Measurements from ENCODE around the gene SLC7A14. TPM values are rescaled to one million over a fixed set of nuclear protein-coding genes. Genes with fewer than 3 reads are reported as not detected.

Gene SLC7A14
- polyA plus RNA-seq, 3 donors: not detected

DNA sequence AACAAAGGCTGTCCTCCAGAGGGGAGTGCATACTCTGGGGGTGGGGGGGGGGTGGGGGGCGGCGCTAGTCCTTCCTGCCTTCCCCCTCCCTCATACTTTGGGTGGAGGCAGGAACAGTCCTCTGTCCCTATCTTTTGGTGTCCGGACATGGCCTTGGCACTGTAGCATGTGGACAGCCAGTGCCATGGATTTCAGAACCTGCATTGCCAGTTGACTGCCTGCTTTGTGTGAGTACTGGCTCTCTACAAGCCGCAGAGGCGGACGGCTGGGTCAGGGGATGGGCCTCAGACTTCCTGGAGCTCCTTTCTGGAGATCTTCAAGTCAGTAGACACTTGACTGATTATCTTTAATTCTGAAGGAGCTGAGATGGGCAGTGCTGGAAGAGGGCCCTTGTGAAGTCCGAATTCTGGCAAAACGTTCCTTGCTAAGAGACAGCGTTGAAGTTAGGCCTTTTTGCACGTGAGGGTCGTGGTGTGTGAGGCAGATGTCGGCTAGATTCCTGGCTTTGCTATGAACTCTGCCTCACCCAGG lies 164.7 kb downstream of the SLC7A14 start:
- H3K36me3 ChIP-seq (replicated peaks in 1 of 2; ENCODE audit: control insufficient read depth in 1 of 2, insufficient read depth in 2 of 2, low read length in 2 of 2): no peaks in the 10 kb centered on the region
- Mint-ChIP-seq H3K9me3 (peaks cover 0 to 11% (median 3%) of the 10 kb centered on the region in 7 donors), H3K36me3 (peaks cover 3 to 4% of the 10 kb centered on the region in 2 donors), H3K27me3 (ENCODE audit: low read depth in 3 of 3) (peaks cover 41 to 60% (median 47%) of the 10 kb centered on the region in 3 donors), H3K4me1 (peaks cover 13% of the 10 kb centered on the region), H3K4me3 (peak overlapping the region in 1 of 2 donors; percentile 52), H3K27ac (no peak overlapping the region)
- WGBS (ENCODE audit: insufficient coverage): 90% methylated on average over 4 of the region's 12 CpGs
- H2AFZ ChIP-seq (ENCODE audit: insufficient read depth, low read depth, low read length, poor library complexity, severe bottlenecking): no peak overlapping the region
- TF ChIP-seq, protein P1, sequence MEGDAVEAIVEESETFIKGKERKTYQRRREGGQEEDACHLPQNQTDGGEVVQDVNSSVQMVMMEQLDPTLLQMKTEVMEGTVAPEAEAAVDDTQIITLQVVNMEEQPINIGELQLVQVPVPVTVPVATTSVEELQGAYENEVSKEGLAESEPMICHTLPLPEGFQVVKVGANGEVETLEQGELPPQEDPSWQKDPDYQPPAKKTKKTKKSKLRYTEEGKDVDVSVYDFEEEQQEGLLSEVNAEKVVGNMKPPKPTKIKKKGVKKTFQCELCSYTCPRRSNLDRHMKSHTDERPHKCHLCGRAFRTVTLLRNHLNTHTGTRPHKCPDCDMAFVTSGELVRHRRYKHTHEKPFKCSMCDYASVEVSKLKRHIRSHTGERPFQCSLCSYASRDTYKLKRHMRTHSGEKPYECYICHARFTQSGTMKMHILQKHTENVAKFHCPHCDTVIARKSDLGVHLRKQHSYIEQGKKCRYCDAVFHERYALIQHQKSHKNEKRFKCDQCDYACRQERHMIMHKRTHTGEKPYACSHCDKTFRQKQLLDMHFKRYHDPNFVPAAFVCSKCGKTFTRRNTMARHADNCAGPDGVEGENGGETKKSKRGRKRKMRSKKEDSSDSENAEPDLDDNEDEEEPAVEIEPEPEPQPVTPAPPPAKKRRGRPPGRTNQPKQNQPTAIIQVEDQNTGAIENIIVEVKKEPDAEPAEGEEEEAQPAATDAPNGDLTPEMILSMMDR (IDR thresholded peaks at IDR 0.05): no peak
- H3K79me2 ChIP-seq (ENCODE audit: insufficient read depth, low read length): no peaks in the 10 kb centered on the region
- no peak overlapping the region for H3K4me2 ChIP-seq (replicated peaks; ENCODE audit: extremely low read depth, low read length, poor library complexity, severe bottlenecking)
- H3K27ac ChIP-seq (ENCODE audit: low read depth in 1 of 2, low read length in 2 of 2): no peak overlapping the region
- no peak overlapping the region for H3K4me3 ChIP-seq (replicated peaks in 1 of 3; ENCODE audit: low read depth in 2 of 3, low read length in 3 of 3)
- H3K9ac ChIP-seq (ENCODE audit: insufficient read depth, low read length, poor library complexity, severe bottlenecking): no peak overlapping the region
- no peaks in the 10 kb centered on the region for H4K20me1 ChIP-seq (ENCODE audit: insufficient read depth, low read length)
- peaks cover 35 to 50% of the 10 kb centered on the region in 2 donors for H3K27me3 ChIP-seq (ENCODE audit: control insufficient read depth in 2 of 2, insufficient read depth in 2 of 2, low read length in 2 of 2)
- peaks cover 8 to 16% of the 10 kb centered on the region in 2 donors for H3K4me1 ChIP-seq (ENCODE audit: control insufficient read depth in 1 of 2, insufficient read depth in 2 of 2, low read length in 2 of 2)
- H3K9me3 ChIP-seq (replicated peaks in 1 of 2; ENCODE audit: control insufficient read depth in 1 of 2, insufficient read depth in 1 of 2, low read length in 2 of 2): peaks cover 0 to 27% of the 10 kb centered on the region in 2 donors
- intact Hi-C loops (cut with micrococcal nuclease): no loop called here
- no peak for DNase-seq

DNA sequence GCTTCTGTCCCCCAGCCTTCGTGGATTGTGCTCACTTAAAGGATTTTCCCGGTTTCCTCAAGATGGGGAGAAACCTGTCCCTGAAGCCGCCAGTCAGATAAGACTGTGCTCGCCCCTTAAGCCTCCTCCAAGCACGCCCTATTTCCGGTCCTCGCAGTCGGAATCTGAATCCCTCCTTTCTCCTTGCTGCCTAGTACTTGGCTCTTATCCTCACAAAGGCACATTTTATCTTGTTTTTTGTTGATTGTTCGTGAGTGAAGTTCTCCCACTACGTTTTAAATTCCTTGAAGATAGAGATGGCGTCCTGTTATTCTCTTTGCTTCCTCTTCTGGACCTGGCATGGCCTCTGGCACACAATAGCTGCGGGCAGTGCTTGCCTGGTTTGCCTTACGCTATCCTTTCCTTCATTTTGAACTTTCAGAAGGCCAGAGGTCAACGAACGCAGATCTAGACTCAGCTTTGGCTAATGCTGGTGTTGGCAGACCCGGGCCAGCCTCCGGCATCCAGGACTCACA lies 165.5 kb downstream of the SLC7A14 start:
- peaks cover 13% of the 10 kb centered on the region for H3K4me1 Mint-ChIP-seq

More for the DNA sequence above, 165.5 kb downstream of the SLC7A14 start:
- Mint-ChIP-seq H3K9me3 (peaks cover 0 to 11% (median 3%) of the 10 kb centered on the region in 7 donors), H3K27me3 (ENCODE audit: low read depth in 3 of 3) (peaks cover 44 to 66% (median 47%) of the 10 kb centered on the region in 3 donors), H3K4me3 (peak overlapping the region in 1 of 2 donors; percentile 79), H3K27ac (no peak overlapping the region), H3K36me3 (peaks cover 3 to 4% of the 10 kb centered on the region in 2 donors)
- no peak overlapping the region for H3K4me3 ChIP-seq (replicated peaks in 1 of 3; ENCODE audit: low read depth in 2 of 3, low read length in 3 of 3)
- H3K36me3 ChIP-seq (replicated peaks in 1 of 2; ENCODE audit: control insufficient read depth in 1 of 2, insufficient read depth in 2 of 2, low read length in 2 of 2): no peaks in the 10 kb centered on the region
- TF ChIP-seq, protein P1 (IDR thresholded peaks at IDR 0.05): no peak
- H2AFZ ChIP-seq (ENCODE audit: insufficient read depth, low read depth, low read length, poor library complexity, severe bottlenecking): no peak overlapping the region
- peaks cover 8 to 16% of the 10 kb centered on the region in 2 donors for H3K4me1 ChIP-seq (ENCODE audit: control insufficient read depth in 1 of 2, insufficient read depth in 2 of 2, low read length in 2 of 2)
- no peaks in the 10 kb centered on the region for H3K79me2 ChIP-seq (ENCODE audit: insufficient read depth, low read length)
- no peak overlapping the region for H3K9ac ChIP-seq (ENCODE audit: insufficient read depth, low read length, poor library complexity, severe bottlenecking)
- intact Hi-C loops (cut with micrococcal nuclease): no loop called here
- DNase-seq: no peak
- no peaks in the 10 kb centered on the region for H4K20me1 ChIP-seq (ENCODE audit: insufficient read depth, low read length)
- 50% methylated on average over 6 of the region's 17 CpGs for WGBS (ENCODE audit: insufficient coverage)
- no peak overlapping the region for H3K4me2 ChIP-seq (replicated peaks; ENCODE audit: extremely low read depth, low read length, poor library complexity, severe bottlenecking)
- H3K9me3 ChIP-seq (replicated peaks in 1 of 2; ENCODE audit: control insufficient read depth in 1 of 2, insufficient read depth in 1 of 2, low read length in 2 of 2): peaks cover 0 to 27% of the 10 kb centered on the region in 2 donors
- H3K27me3 ChIP-seq (ENCODE audit: control insufficient read depth in 2 of 2, insufficient read depth in 2 of 2, low read length in 2 of 2): peaks cover 35 to 53% of the 10 kb centered on the region in 2 donors
- H3K27ac ChIP-seq (ENCODE audit: low read depth in 1 of 2, low read length in 2 of 2): no peak overlapping the region
